Measurements from ENCODE around the gene WDR38.

WDR38 gene

DNA sequence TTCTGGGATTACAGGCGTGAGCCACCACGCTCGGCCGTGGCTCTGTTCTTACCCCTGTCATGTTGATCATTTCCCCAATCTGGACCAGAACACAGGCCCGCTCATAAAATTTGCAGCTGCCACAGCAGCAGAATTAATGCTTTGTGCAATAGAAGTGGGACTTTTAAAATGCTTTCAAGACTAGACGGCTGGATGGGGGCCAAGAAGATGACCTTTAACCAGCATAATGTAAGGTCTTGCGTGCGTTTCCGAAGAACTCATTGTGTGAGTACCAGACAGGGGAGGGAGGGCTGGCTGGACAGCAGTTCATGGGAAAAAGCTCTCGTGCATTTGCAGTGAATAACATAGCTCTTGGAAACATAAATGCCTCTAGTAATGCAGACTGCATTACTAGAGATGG is 3.5 kb upstream of the WDR38 start:
- Histone ChIP-seq H3K9me3 (ENCODE audit: low read length) (no peaks in the 10 kb centered on the region), H3K9me2 (ENCODE audit: low read depth, low read length) (no peaks in the 10 kb centered on the region), H3K27me3 (ENCODE audit: insufficient read depth, low read length) (no peaks in the 10 kb centered on the region; the same call in 1 of the 2 replicates), H3K79me2 (ENCODE audit: insufficient read depth, low read length) (no peaks in the 10 kb centered on the region), H4K20me1 (ENCODE audit: insufficient read depth, low read length) (no peaks in the 10 kb centered on the region), H3K4me2 (ENCODE audit: low read length) (no peak overlapping the region), H3K9ac (ENCODE audit: low read length) (no peak overlapping the region), H3K4me1 (ENCODE audit: insufficient read depth, low read length, severe bottlenecking) (peaks cover 33% of the 10 kb centered on the region), H3K27ac (ENCODE audit: low read depth, low read length, poor library complexity, severe bottlenecking) (no peak overlapping the region), H3K4me3 (ENCODE audit: low read depth, low read length, poor library complexity, severe bottlenecking) (no peak overlapping the region), H2AFZ (ENCODE audit: low read length) (no peak overlapping the region), H3F3A (ENCODE audit: insufficient read depth, low read length) (0 out of 2 replicates have a peak, but pooled peaks cover 2% of the 10 kb centered on the region), H3K36me3 (ENCODE audit: insufficient read depth, low read length) (no peaks in the 10 kb centered on the region)
- TF ChIP-seq EZH2 (IDR thresholded peaks at IDR 0.05; ENCODE audit: borderline replicate concordance, low read length) (no peak), CTCF (IDR thresholded peaks at IDR 0.05; ENCODE audit: low read length) (no peak)

DNA sequence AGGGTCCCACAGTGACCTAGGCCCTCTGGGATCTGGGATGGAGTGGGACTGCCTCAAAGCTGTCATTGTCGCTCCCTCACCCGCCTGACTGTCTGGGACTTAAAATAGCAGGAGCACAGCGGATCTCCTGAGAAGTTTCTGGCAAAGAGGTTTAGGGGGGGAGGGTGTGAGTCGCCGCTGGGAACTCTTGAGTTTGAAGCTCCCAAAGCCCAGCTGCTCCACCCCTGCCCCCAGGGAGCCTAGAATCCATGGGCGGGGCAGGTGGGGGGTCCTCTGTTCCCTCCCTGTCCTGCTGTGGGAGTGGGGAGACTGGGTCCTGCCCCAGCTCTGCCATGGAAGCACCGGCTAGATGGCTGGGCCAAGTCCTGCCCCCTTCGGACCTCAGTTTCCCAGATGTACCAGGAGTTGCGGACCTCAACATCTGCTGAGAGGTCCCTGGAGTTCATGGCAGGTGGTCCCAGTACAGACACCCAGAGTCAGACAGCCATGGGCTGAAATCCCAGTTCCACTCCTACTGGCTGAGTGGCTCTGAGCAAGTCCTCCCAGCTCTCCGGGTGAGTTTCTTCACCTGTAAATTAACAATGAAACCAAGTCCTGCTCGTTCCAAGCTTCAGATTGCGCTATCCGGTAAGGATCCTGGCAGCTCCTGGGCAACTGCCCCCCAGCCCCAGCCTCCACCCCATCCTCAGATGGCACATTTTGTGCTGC is 985 bp upstream of the WDR38 start:
- Histone ChIP-seq H3K4me3 (ENCODE audit: low read depth, low read length, poor library complexity, severe bottlenecking) (peak overlapping the region; percentile 44), H3K27me3 (ENCODE audit: insufficient read depth, low read length) (no peaks in the 10 kb centered on the region; the same call in 1 of the 2 replicates), H4K20me1 (ENCODE audit: insufficient read depth, low read length) (no peaks in the 10 kb centered on the region), H3K79me2 (ENCODE audit: insufficient read depth, low read length) (no peaks in the 10 kb centered on the region), H3K9me3 (ENCODE audit: low read length) (no peaks in the 10 kb centered on the region), H3K36me3 (ENCODE audit: insufficient read depth, low read length) (peaks cover 13% of the 10 kb centered on the region), H3F3A (ENCODE audit: insufficient read depth, low read length) (0 out of 2 replicates have a peak, but pooled peaks cover 9% of the 10 kb centered on the region), H3K9me2 (ENCODE audit: low read depth, low read length) (no peaks in the 10 kb centered on the region), H3K9ac (ENCODE audit: low read length) (peak overlapping the region; percentile 25; the same call in 1 of the 2 replicates), H3K4me2 (ENCODE audit: low read length) (peak overlapping the region; percentile 75), H3K4me1 (ENCODE audit: insufficient read depth, low read length, severe bottlenecking) (peaks cover 23% of the 10 kb centered on the region), H2AFZ (ENCODE audit: low read length) (no peak overlapping the region), H3K27ac (ENCODE audit: low read depth, low read length, poor library complexity, severe bottlenecking) (no peak overlapping the region)
- no peak for TF ChIP-seq CTCF (IDR thresholded peaks at IDR 0.05; ENCODE audit: low read length)
- TF ChIP-seq EZH2 (IDR thresholded peaks at IDR 0.05; ENCODE audit: borderline replicate concordance, low read length) = no peak

DNA sequence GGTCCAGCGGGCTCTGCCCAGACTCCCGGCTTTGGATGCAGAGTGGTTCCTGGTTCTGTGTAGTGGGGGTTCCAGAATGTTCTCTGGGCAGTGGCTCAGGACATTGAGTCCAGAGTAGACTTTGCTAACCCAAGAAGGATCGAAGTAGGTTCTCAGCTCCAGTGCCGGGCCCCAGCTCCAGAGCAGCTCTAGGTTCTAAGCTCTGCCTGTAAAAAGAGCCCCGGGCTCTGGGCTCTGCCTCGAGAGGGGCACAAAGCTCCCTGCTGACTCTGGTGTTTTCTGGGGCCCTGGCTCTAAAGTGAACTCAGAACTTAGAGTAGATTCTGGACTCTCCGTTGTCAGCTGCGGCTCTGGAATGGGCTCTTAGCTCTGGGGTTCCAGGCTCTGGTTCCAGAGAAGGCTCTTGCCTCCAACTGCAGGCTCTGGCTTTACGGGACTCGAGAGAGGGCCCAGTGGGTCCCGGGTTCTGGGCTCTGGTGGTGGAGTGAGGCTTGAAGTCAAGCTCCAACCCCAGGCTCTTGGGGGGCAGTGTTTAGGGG is 414 bp downstream of the WDR38 start:
- Histone ChIP-seq H3K36me3 (ENCODE audit: insufficient read depth, low read length) (peaks cover 27% of the 10 kb centered on the region), H3K79me2 (ENCODE audit: insufficient read depth, low read length) (no peaks in the 10 kb centered on the region), H2AFZ (ENCODE audit: low read length) (no peak overlapping the region), H3K9me3 (ENCODE audit: low read length) (no peaks in the 10 kb centered on the region), H3K9me2 (ENCODE audit: low read depth, low read length) (no peaks in the 10 kb centered on the region), H4K20me1 (ENCODE audit: insufficient read depth, low read length) (no peaks in the 10 kb centered on the region), H3K4me2 (ENCODE audit: low read length) (peak overlapping the region; percentile 75), H3K4me3 (ENCODE audit: low read depth, low read length, poor library complexity, severe bottlenecking) (peak overlapping the region; percentile 44), H3F3A (ENCODE audit: insufficient read depth, low read length) (0 out of 2 replicates have a peak, but pooled peaks cover 9% of the 10 kb centered on the region), H3K27ac (ENCODE audit: low read depth, low read length, poor library complexity, severe bottlenecking) (no peak overlapping the region), H3K27me3 (ENCODE audit: insufficient read depth, low read length) (no peaks in the 10 kb centered on the region; the same call in 1 of the 2 replicates), H3K4me1 (ENCODE audit: insufficient read depth, low read length, severe bottlenecking) (peaks cover 20% of the 10 kb centered on the region), H3K9ac (ENCODE audit: low read length) (no peak overlapping the region; the same call in 1 of the 2 replicates)
- TF ChIP-seq CTCF (IDR thresholded peaks at IDR 0.05; ENCODE audit: low read length) = no peak
- no peak for TF ChIP-seq EZH2 (IDR thresholded peaks at IDR 0.05; ENCODE audit: borderline replicate concordance, low read length)
